NB4 (cell line): ENCODE data around the gene SRRM2.

Experiments used
- DNase-seq: peaks from one replicate; pipeline ENCODE4 v3.0.0; 2010; ENCODE audit warnings: low read depth
- H3K4me3 ChIP-seq: one replicate; pipeline ENCODE4 v1.5.1; 2011; ENCODE audit warnings: mild to moderate bottlenecking, low read depth, low read length, moderate library complexity
- CTCF ChIP-seq: IDR thresholded peaks from one replicate; pipeline ENCODE4 v1.5.1; 2012; ENCODE audit warnings: low read depth, low read length
- MAX ChIP-seq: IDR thresholded peaks from 2 replicates; pipeline ENCODE4 v1.6.1; 2011; ENCODE audit warnings: low read depth, low read length
- MYC ChIP-seq: IDR thresholded peaks from 2 replicates; pipeline ENCODE4 v1.6.1; 2011; ENCODE audit warnings: low read depth, low read length
- POLR2A ChIP-seq: IDR thresholded peaks from 2 replicates; pipeline ENCODE4 v1.6.1; 2011; ENCODE audit warnings: mild to moderate bottlenecking; ENCODE audit not compliant: insufficient read length; ENCODE audit errors: extremely low read depth

SRRM2 gene

GRCh38 chr16:2785101-2785991 is 32.9 kb downstream of the SRRM2 start:
- no peak overlapping the region for H3K4me3 ChIP-seq
- TF ChIP-seq MYC = no peak
- TF ChIP-seq POLR2A = no peak
- peak; percentile 33 for TF ChIP-seq CTCF
- DNase-seq = peak; percentile 33

- DNase-seq = peak; percentile 36
- TF ChIP-seq MYC (no peak), POLR2A (no peak), MAX (no peak), CTCF (no peak)
- H3K4me3 ChIP-seq = no peak overlapping the region
Measured at GRCh38 chr16:2786061-2786825, 33.8 kb downstream of the SRRM2 start.

GRCh38 chr16:2786826-2787151 is 34.4 kb downstream of the SRRM2 start:
- no peak overlapping the region for H3K4me3 ChIP-seq
- DNase-seq = no peak
- TF ChIP-seq MAX (no peak), MYC (no peak), POLR2A (no peak), CTCF (no peak)

GRCh38 chr16:2787406-2787805 is 35.0 kb downstream of the SRRM2 start, which contains the start of gene PRSS33:
Gene PRSS33 (minus strand): TSS chr16:2787560. CDS start chr16:2786547, 1,013 bp downstream.
- H3K4me3 ChIP-seq = no peak within 1 kb of the TSS
- no peak for TF ChIP-seq MYC
- TF ChIP-seq POLR2A = no peak
- no peak for TF ChIP-seq CTCF
- TF ChIP-seq MAX = no peak
- DNase-seq = no peak

- no peak for TF ChIP-seq MYC
- TF ChIP-seq CTCF = no peak
- no peak for TF ChIP-seq MAX
- no peak for TF ChIP-seq POLR2A
- no peak for DNase-seq
- no peak overlapping the region for H3K4me3 ChIP-seq
Measured at GRCh38 chr16:2787961-2788360, 35.5 kb downstream of the SRRM2 start.
